Heart left ventricle (tissue), 13 donors: ENCODE data around the gene IQCN.

Experiments
- POLR2A ChIP-seq, 2 donors: fragments of 450-650 bp; IDR thresholded peaks; one replicate each; pipeline ENCODE4 v1.6.1; 2017; ENCODE audit warnings: antibody characterized with exemption in 2 of 2, mild to moderate bottlenecking in 2 of 2, moderate library complexity in 2 of 2
- TF ChIP-seq, protein P1 (sequence below), 12 donors: fragments of 200-600 bp; sonication (generic) in 4 of 12; IDR thresholded peaks; one replicate each; pipeline versions ENCODE4 v1.5.0 to v1.8.0; 2018 to 2022; ENCODE audit warnings: antibody characterized with exemption in 12 of 12, mild to moderate bottlenecking in 5 of 12
- donor health status: ischemic (EF 13 %, LVEDD 7.1; RV severe dilation, severe dysfunction).
- donor health status: DM: no; HTN: yes; CAD: no.
- donor health status: DM: no; HTN: no; CAD: no.
- donor health status: ischemic (EF 25% LVEDD 6.9; RV normal size, moderate dysfunction).
- donor health status: ischemic (EF 25% LVEDD 5.7; RV mildly dilated, moderate dysfunction).
- donor health status: ischemic (EF 35%, LVEDD 5.7; RV mildly dilated, moderate dysfunction).
- donor health status: nonischemic (EF 11% LVEDD 7.7; RV severe dilation, severe dysfunction).
- donor health status: DM: yes; HTN: yes; CAD: no.
- donor health status: PGD.
- donor health status: ischemic (EF 29% LVEDD 5.4; RV normal size, mild dysfunction).
- donor health status: nonischemic (EF 23%, LVEDD 6.1; RV moderate dilation, normal function).

DNA sequence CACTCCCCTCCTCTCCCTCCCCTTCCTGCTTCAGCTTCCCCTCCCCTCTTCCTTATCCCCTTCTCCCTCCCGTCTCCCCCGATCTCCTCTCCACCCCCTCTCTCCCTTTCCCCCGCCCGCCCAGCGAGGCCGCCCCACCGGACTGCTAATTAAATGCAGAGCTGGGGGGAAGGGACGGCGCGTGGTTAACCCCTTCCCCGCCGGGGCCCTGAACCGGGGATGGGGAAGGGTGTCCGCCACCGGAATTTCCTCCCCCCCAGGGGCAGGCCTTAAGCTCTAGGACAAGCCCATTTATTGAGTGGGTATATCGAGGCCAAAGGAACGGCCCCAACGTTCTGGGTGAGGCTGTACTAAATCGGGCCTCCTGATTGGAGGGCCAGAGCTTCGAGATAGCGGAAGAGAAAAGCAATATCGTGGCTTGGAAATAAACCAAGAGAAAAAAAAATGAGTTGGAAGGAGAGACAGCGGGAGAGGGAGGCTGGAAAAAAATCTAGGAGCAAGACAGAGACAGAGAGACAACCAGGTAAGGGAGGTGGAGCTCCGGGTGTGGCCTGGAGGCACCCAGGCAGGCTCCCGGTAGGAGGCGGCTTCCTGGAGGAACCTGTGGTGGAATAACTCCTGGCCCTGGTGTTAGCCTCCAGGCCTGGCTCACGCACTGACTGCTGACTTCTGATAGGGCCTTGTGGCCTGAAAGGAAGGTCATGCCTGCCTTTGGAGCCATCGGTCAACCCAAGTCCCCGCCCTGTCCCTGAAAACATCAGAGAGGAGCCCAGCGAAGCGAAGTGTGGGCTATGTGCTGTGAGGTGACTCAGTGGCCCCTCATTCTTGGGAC, 18.8 kb upstream of the IQCN start:
- TF ChIP-seq, protein P1, sequence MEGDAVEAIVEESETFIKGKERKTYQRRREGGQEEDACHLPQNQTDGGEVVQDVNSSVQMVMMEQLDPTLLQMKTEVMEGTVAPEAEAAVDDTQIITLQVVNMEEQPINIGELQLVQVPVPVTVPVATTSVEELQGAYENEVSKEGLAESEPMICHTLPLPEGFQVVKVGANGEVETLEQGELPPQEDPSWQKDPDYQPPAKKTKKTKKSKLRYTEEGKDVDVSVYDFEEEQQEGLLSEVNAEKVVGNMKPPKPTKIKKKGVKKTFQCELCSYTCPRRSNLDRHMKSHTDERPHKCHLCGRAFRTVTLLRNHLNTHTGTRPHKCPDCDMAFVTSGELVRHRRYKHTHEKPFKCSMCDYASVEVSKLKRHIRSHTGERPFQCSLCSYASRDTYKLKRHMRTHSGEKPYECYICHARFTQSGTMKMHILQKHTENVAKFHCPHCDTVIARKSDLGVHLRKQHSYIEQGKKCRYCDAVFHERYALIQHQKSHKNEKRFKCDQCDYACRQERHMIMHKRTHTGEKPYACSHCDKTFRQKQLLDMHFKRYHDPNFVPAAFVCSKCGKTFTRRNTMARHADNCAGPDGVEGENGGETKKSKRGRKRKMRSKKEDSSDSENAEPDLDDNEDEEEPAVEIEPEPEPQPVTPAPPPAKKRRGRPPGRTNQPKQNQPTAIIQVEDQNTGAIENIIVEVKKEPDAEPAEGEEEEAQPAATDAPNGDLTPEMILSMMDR (IDR thresholded peaks at IDR 0.05): peak in 1 of 12 donors; percentile 7
- no peak for TF ChIP-seq POLR2A (IDR thresholded peaks at IDR 0.05)
